SK-N-SH (cell line): ENCODE data around the gene WDR7.

Source experiments
- CTCF ChIP-seq: fragments of 200-600 bp; sonication (generic); IDR thresholded peaks from 2 replicates; pipeline ENCODE4 v1.6.1; 2017; ENCODE audit warnings: antibody characterized with exemption, mild to moderate bottlenecking, moderate library complexity
- PBX3 ChIP-seq: IDR thresholded peaks from 2 replicates; pipeline ENCODE4; 2012
- RAD21 ChIP-seq: IDR thresholded peaks from 2 replicates; pipeline ENCODE4 v1.6.1; 2012; ENCODE audit warnings: mild to moderate bottlenecking, low read length
- TEAD4 ChIP-seq: IDR thresholded peaks from 2 replicates; pipeline ENCODE4 v1.4.0; 2012; ENCODE audit warnings: mild to moderate bottlenecking, borderline replicate concordance; ENCODE audit not compliant: insufficient read depth

GRCh38 chr18:56723068-56723467, 71.9 kb downstream of the WDR7 start:
- no peak for TF ChIP-seq PBX3
- TF ChIP-seq CTCF: no peak
- no peak for TF ChIP-seq TEAD4
- TF ChIP-seq RAD21: no peak
